ENCODE results near the gene LIPC. TPM values are rescaled to one million over a fixed set of nuclear protein-coding genes. Genes with fewer than 3 reads are reported as not detected.

The LIPC gene
- total RNA-seq (3.1 and 4.0 TPM in 2 replicates), polyA plus RNA-seq (0.51 and 0.82 TPM in 2 replicates), polyA minus RNA-seq (ENCODE audit: low replicate concordance) (0.67 TPM in 1 of 2 replicates, not detected in the other)
- 0.81 and 1.3 TPM in 2 replicates for polyA plus RNA-seq (2012)

GRCh38 chr15:58431221-58432149, at the start of gene LIPC:
Gene LIPC (plus strand): TSS chr15:58431991. CDS start chr15:58432033, 42 bp downstream.
- H3K27ac ChIP-seq (ENCODE audit: insufficient read depth, low read length): no peak within 1 kb of the TSS
- H3K4me2 ChIP-seq (ENCODE audit: extremely low read depth, insufficient read depth, low read length): no peak within 1 kb of the TSS
- TF ChIP-seq EZH2 (IDR thresholded peaks at IDR 0.05; ENCODE audit: low read length, missing control alignments) (no peak), CTCF (conservative IDR thresholded peaks at IDR 0.05 in 1 of 2, IDR thresholded peaks at IDR 0.05 in 1 of 2; ENCODE audit: low read depth in 1 of 2, low read length in 2 of 2) (no peak)
- H2AFZ ChIP-seq (ENCODE audit: low read length): no peak within 1 kb of the TSS
- H3K27me3 ChIP-seq (ENCODE audit: control insufficient read depth, insufficient read depth, low read length): no peaks in the 10 kb centered on the region
- DNase-seq (ENCODE audit: low read depth in 2 of 2): no peak
- H3K9me3 ChIP-seq (ENCODE audit: control insufficient read depth, insufficient read depth, low read depth, low read length): no peaks in the 10 kb centered on the region
- H4K20me1 ChIP-seq (ENCODE audit: control insufficient read depth, extremely low read depth, insufficient read depth, low read length): no peaks in the 10 kb centered on the region
- H3K4me1 ChIP-seq (ENCODE audit: control insufficient read depth, extremely low read depth, insufficient read depth, low read length): no peaks in the 10 kb centered on the region
- H3K4me3 ChIP-seq (replicated peaks in 1 of 4; ENCODE audit: control extremely low read depth in 1 of 4, insufficient read depth in 1 of 4, low read depth in 3 of 4, low read length in 4 of 4): no peak within 1 kb of the TSS
- no peaks in the 10 kb centered on the region for H3K79me2 ChIP-seq (ENCODE audit: control insufficient read depth, insufficient read depth, low read length)
- no peak within 1 kb of the TSS for H3K9ac ChIP-seq (ENCODE audit: insufficient read depth, low read length)
- H3K36me3 ChIP-seq (ENCODE audit: control insufficient read depth, insufficient read depth, low read length): no peaks in the 10 kb centered on the region

GRCh38 chr15:58383876-58384275, 47.9 kb upstream of the LIPC start:
- no peak overlapping the region for H3K4me2 ChIP-seq (ENCODE audit: extremely low read depth, insufficient read depth, low read length)
- no peaks in the 10 kb centered on the region for H3K36me3 ChIP-seq (ENCODE audit: control insufficient read depth, insufficient read depth, low read length)
- H3K9ac ChIP-seq (ENCODE audit: insufficient read depth, low read length): no peak overlapping the region
- no peak overlapping the region for H2AFZ ChIP-seq (ENCODE audit: low read length)
- peaks cover 6% of the 10 kb centered on the region for H3K4me1 ChIP-seq (ENCODE audit: control insufficient read depth, extremely low read depth, insufficient read depth, low read length)
- no peak overlapping the region for H3K27ac ChIP-seq (ENCODE audit: insufficient read depth, low read length)
- no peaks in the 10 kb centered on the region for H3K9me3 ChIP-seq (ENCODE audit: control insufficient read depth, insufficient read depth, low read depth, low read length)
- no peaks in the 10 kb centered on the region for H3K79me2 ChIP-seq (ENCODE audit: control insufficient read depth, insufficient read depth, low read length)
- H3K27me3 ChIP-seq (ENCODE audit: control insufficient read depth, insufficient read depth, low read length): no peaks in the 10 kb centered on the region
- DNase-seq (ENCODE audit: low read depth in 2 of 2): no peak
- no peak overlapping the region for H3K4me3 ChIP-seq (replicated peaks in 1 of 4; ENCODE audit: control extremely low read depth in 1 of 4, insufficient read depth in 1 of 4, low read depth in 3 of 4, low read length in 4 of 4)
- no peaks in the 10 kb centered on the region for H4K20me1 ChIP-seq (ENCODE audit: control insufficient read depth, extremely low read depth, insufficient read depth, low read length)
- TF ChIP-seq CTCF (conservative IDR thresholded peaks at IDR 0.05 in 1 of 2, IDR thresholded peaks at IDR 0.05 in 1 of 2; ENCODE audit: low read depth in 1 of 2, low read length in 2 of 2): no peak
- TF ChIP-seq EZH2 (IDR thresholded peaks at IDR 0.05; ENCODE audit: low read length, missing control alignments): no peak

GRCh38 chr15:58384667-58385066, 47.1 kb upstream of the LIPC start:
- peaks cover 8% of the 10 kb centered on the region for H3K4me1 ChIP-seq (ENCODE audit: control insufficient read depth, extremely low read depth, insufficient read depth, low read length)
- H3K27ac ChIP-seq (ENCODE audit: insufficient read depth, low read length): no peak overlapping the region
- H3K79me2 ChIP-seq (ENCODE audit: control insufficient read depth, insufficient read depth, low read length): no peaks in the 10 kb centered on the region
- H3K4me3 ChIP-seq (replicated peaks in 1 of 4; ENCODE audit: control extremely low read depth in 1 of 4, insufficient read depth in 1 of 4, low read depth in 3 of 4, low read length in 4 of 4): no peak overlapping the region
- H4K20me1 ChIP-seq (ENCODE audit: control insufficient read depth, extremely low read depth, insufficient read depth, low read length): no peaks in the 10 kb centered on the region
- no peaks in the 10 kb centered on the region for H3K36me3 ChIP-seq (ENCODE audit: control insufficient read depth, insufficient read depth, low read length)
- no peak overlapping the region for H3K4me2 ChIP-seq (ENCODE audit: extremely low read depth, insufficient read depth, low read length)
- H3K27me3 ChIP-seq (ENCODE audit: control insufficient read depth, insufficient read depth, low read length): no peaks in the 10 kb centered on the region
- H3K9ac ChIP-seq (ENCODE audit: insufficient read depth, low read length): no peak overlapping the region
- DNase-seq (ENCODE audit: low read depth in 2 of 2): no peak
- no peaks in the 10 kb centered on the region for H3K9me3 ChIP-seq (ENCODE audit: control insufficient read depth, insufficient read depth, low read depth, low read length)
- no peak for TF ChIP-seq CTCF (conservative IDR thresholded peaks at IDR 0.05 in 1 of 2, IDR thresholded peaks at IDR 0.05 in 1 of 2; ENCODE audit: low read depth in 1 of 2, low read length in 2 of 2)
- TF ChIP-seq EZH2 (IDR thresholded peaks at IDR 0.05; ENCODE audit: low read length, missing control alignments): no peak
- H2AFZ ChIP-seq (ENCODE audit: low read length): no peak overlapping the region
